GM12873 (cell line): ENCODE results near the gene PPP3R1.

Experiments used
- TF ChIP-seq, protein P1 (sequence below): IDR thresholded peaks from 2 replicates; pipeline ENCODE4 v1.5.1; 2012; ENCODE audit warnings: low read depth, mild to moderate bottlenecking, moderate library complexity, low read length, control low read depth; ENCODE audit not compliant: insufficient read depth; ENCODE audit errors: missing control alignments

Gene PPP3R1

DNA sequence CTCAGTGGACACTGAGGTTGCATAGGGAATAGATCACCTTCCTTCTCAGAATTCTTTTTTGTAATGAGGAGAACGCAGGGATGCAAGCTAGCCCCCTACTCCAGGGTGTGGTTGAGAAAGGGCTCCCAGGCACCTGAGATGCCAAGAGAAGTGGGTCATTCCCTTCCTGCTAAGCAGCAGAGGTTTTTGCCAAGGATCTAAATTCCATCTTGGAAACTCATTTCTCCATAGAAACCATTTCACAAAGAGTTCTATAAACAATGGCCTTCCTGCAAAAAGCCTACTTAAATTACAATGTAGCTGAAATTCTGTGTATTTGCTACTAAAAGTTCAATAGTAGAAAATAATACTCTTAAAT lies 3.7 kb upstream of the PPP3R1 start:
- TF ChIP-seq, protein P1, sequence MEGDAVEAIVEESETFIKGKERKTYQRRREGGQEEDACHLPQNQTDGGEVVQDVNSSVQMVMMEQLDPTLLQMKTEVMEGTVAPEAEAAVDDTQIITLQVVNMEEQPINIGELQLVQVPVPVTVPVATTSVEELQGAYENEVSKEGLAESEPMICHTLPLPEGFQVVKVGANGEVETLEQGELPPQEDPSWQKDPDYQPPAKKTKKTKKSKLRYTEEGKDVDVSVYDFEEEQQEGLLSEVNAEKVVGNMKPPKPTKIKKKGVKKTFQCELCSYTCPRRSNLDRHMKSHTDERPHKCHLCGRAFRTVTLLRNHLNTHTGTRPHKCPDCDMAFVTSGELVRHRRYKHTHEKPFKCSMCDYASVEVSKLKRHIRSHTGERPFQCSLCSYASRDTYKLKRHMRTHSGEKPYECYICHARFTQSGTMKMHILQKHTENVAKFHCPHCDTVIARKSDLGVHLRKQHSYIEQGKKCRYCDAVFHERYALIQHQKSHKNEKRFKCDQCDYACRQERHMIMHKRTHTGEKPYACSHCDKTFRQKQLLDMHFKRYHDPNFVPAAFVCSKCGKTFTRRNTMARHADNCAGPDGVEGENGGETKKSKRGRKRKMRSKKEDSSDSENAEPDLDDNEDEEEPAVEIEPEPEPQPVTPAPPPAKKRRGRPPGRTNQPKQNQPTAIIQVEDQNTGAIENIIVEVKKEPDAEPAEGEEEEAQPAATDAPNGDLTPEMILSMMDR: no peak

DNA sequence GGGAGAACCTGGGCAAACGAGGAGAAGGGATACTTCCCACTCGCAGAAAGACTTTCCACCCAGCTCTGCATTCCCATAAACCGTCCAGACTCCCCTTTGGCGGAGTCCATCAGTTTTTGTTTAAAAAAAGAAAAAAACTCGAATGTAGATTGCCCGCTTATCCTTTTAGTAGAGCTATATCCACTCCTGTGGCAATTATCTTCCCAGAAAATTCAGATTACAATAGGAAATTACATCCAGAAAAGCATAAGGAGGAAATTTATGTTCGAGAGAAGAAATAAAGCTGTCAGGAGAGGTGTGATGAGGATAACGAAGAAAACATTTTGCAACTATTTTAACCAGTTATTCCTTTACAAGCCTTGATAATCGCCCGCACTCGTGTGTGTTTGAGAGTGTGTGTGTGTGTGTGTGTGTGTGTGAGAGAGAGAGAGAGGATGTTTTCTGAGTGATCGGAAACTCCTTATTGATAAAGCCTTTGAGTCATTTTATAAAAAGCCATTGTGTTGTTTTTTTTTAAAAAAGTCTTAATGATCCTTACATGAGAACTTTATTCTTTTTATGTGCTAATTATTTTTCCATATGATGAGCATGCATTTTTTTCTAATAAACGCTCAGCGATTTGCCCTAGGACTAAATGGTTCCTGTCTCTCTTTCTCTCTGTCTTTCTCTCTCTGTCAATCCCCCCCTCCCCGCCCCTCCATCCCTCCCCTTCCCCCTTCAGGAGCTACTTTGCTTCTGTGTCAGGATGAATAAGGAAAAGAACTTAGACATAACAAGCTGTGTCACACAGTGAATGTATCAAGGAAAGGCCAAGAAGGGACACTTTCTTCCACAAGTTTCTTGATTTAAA lies 1.1 kb upstream of the PPP3R1 start:
- TF ChIP-seq, protein P1: no peak

DNA sequence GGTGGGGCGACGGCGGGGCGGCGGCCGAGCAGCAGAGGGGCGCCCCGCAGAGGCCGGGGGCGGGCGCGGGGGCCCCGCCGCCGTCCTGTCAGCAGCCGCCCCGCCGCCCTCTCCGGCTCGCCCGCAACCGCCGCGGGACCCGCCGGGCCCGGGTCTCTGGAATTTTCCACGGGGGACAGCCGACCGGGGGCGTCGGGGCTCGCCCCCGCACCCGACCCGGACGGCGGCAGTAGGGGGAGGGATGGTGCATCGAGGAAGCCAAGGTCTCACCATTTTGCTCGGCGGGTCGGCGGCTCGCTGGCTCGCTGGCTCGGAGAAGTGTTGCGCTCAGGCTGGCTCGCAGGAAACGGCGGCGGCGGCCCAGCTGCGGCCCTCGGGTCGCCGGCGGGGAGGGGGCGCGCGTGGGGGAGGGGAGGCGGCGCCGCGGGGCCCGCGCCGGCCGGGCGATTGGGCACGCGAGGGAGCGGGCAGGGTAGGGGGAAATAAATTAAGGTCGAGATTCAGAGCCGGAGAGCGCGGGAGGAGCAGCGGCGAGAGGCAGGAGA lies 405 bp downstream of the PPP3R1 start:
- TF ChIP-seq, protein P1: no peak

DNA sequence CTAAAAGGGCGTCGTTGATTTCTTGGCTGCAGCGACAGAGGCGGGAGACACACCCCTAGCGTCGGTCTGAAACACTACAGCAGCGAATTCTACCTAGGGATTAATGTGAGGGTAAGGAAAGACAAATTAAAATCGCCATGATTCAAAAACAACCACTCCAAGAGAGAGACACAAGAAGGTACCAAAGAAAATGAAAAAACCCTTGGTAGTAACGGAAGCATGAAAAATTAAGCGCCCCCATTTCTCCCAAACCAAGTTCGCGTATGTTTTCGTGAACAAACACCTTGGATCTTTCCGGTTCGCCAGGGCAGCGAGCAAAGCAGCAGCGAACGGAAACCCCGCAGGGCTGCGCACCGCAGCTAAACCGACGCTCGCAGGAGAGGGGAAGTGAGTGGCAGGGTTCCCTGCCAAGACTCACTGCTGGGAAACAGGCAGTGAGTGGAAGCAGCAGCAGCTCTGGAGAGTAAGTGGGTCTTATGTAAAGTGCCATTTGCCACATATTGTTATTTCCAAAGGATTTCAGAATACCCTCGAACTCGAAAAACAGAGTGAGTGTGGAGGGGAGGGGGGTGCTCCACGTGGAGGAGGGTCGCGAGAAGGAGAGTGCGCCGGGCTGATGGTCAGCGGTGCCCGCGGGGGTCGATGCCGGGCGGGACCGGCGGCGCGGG lies 1.0 kb downstream of the PPP3R1 start:
- TF ChIP-seq, protein P1: peak; percentile 79

DNA sequence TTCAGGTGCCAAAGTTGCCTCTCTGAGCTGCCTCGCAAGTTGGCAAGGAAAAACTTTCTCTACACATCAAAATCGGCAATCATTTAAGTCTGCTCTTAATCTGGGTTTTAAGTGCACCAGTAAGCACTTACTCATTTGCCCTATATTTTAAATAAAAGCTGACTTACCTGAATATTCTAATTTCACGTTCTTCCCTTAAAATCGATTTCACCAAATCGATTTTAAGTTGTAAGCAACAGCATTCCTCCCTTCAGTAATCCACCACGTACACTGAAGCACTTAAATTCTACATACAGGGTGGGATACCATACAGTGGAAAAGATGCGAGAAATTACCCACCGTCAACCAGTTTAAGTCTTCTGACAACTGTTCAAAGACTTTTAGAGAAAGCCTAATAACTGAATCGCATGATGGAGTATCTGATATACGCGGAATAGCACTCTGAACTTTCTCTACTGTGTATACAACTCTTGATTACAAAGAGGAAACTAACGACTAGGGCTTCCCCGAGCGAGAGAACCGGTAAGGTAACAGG lies 1.6 kb downstream of the PPP3R1 start:
- TF ChIP-seq, protein P1: no peak

DNA sequence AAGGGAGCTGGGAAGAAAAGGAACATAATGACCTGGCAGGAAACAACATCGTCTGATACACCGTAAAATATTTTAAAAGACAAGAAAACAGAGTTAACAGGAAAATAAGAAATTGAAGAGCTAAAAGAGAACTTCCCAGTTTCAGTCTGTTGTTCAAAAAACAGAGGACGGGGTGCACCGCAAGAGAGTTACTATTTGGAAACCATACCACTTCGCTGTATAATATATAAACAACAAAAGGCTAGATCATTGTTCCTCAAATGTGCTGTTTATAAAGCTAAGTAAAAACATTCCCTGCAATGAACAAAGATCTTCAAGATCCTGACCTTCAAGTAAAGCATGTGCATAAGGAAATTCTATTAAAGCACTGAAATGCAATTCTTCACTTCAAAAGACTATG lies 2.1 kb downstream of the PPP3R1 start:
- TF ChIP-seq, protein P1: no peak

DNA sequence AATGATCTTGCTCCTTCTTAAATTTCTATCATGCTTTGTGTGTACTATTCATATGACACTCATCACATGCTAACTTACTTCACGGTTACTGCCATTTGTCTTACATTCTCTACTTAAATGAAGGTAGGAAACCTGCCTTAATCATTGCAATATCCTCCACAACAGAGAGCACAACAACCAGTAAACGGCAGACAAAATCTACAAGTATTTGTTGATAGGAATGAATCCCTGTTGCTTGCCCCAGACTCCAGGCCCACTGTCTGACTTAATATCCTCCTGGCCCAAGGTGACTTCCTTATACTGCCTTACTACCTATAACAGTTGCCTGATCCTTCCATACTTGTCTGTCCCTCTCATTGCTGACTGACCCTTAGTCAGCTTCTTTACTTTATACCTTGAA lies 3.5 kb downstream of the PPP3R1 start:
- TF ChIP-seq, protein P1: no peak
